ENCODE results near the gene BSG. TPM values are rescaled to one million over a fixed set of nuclear protein-coding genes. Genes with fewer than 3 reads are reported as not detected.

The BSG gene
- total and polyA plus RNA-seq, 10 of the 15 experiments (the other 5 are each of a cell fraction or from before 2014, with no cell fraction given) = 2.8 to 297 (median 199) TPM

DNA sequence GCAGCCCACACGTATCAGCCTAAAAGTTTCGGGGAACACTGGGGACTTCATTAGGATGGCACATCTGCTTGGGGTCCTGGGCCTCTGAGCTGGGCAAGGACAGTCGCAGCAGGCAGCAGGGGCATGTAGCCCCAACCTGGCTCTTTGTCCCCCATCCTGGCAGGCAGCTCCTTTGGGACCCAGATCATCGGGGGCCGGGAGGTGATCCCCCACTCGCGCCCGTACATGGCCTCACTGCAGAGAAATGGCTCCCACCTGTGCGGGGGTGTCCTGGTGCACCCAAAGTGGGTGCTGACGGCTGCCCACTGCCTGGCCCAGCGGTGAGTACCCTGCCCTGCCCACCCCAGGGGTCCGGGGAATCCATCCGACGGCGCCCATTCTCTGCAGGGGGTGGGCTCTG is 25.3 kb upstream of the BSG start (continued):
- TF ChIP-seq E4F1 (IDR thresholded peaks at IDR 0.05; ENCODE audit: borderline replicate concordance, partially characterized antibody) = no peak

GRCh38 chr19:547836-548720 is 24.3 kb upstream of the BSG start:
- 71% methylated on average over 22 of the region's 26 CpGs for WGBS (ENCODE audit: insufficient coverage, insufficient replicate concordance, low lambda C conversion rate, missing lambda C conversion rate)
- TF ChIP-seq BRCA1 (IDR thresholded peaks at IDR 0.05; ENCODE audit: low read depth, low read length) (no peak), ZNF24 (IDR thresholded peaks at IDR 0.05) (no peak)
- H3K4me3 ChIP-seq = no peak overlapping the region
- RAD21 ChIA-PET (ENCODE audit: unreplicated experiment) = no interaction called here
- no peaks in the 10 kb centered on the region for H3K4me1 ChIP-seq (ENCODE audit: control insufficient read depth, insufficient read depth, low read length)
- DNase-seq (ENCODE audit: low read depth, low spot score) = no peak
- intact Hi-C loops (cut with micrococcal nuclease; ENCODE audit: unreplicated experiment) (no loop called here), in situ Hi-C loops (cut with MboI) (no loop called here)
- POLR2A ChIA-PET = no interaction called here
- H3K27ac ChIP-seq (ENCODE audit: control insufficient read depth, insufficient read depth) = no peak overlapping the region
- no peaks in the 10 kb centered on the region for H4K20me1 ChIP-seq (ENCODE audit: control insufficient read depth, insufficient read depth)
- no peak overlapping the region for H3K4me2 ChIP-seq (ENCODE audit: control insufficient read depth, insufficient read depth)
- SMC1A ChIA-PET (ENCODE audit: uncharacterized antibody, unreplicated experiment) = no interaction called here
- no peaks in the 10 kb centered on the region for H3K79me2 ChIP-seq (ENCODE audit: control insufficient read depth, insufficient read depth, low read length)
- no peaks in the 10 kb centered on the region for H3K9me3 ChIP-seq (replicated peaks; ENCODE audit: control insufficient read depth, insufficient read depth, low read length)
- no peak; the same call in 2 of the 3 replicates for ATAC-seq
- no peaks in the 10 kb centered on the region for H3K27me3 ChIP-seq (replicated peaks in 1 of 2; ENCODE audit: control insufficient read depth in 2 of 2, insufficient read depth in 2 of 2, low read length in 1 of 2)
- CTCF ChIA-PET = no interaction called here
- no TSS peak for BruUV-seq (replicated peaks)
- no peaks in the 10 kb centered on the region for H3K36me3 ChIP-seq (ENCODE audit: control insufficient read depth in 2 of 2, insufficient read depth in 2 of 2, low read length in 1 of 2)
- no peak overlapping the region for H3K9ac ChIP-seq (ENCODE audit: control insufficient read depth, insufficient read depth, low read length)
- FAIRE-seq = no peak
- H2AFZ ChIP-seq (ENCODE audit: control insufficient read depth, low read depth, low read length) = no peak overlapping the region
